ENCODE measurements around the gene PARD3.

Gene PARD3

GRCh38 chr10:34549953-34550352 lies 265.1 kb downstream of the PARD3 start:
- no peak overlapping the region for H2AFZ ChIP-seq (ENCODE audit: low read depth)
- H4K20me1 ChIP-seq (ENCODE audit: insufficient read depth), result no peaks in the 10 kb centered on the region; the same call in 1 of the 2 replicates
- TF ChIP-seq CTCF (conservative IDR thresholded peaks at IDR 0.05; ENCODE audit: low read depth, low read length), result no peak
- H3K27me3 ChIP-seq (ENCODE audit: insufficient read depth, low read depth), result no peaks in the 10 kb centered on the region
- no peaks in the 10 kb centered on the region; the same call in 1 of the 2 replicates for H3K79me2 ChIP-seq (ENCODE audit: insufficient read depth, low read depth)
- no peak overlapping the region for H3K4me3 ChIP-seq (IDR thresholded peaks at IDR 0.05; ENCODE audit: insufficient read depth, low read depth, low read length)
- H3K4me1 ChIP-seq (ENCODE audit: low read depth, poor library complexity, severe bottlenecking), result peaks cover 8% of the 10 kb centered on the region
- H3K36me3 ChIP-seq (ENCODE audit: insufficient read depth), result no peaks in the 10 kb centered on the region
- H3K4me2 ChIP-seq, result no peak overlapping the region
- H3K27ac ChIP-seq, result no peak overlapping the region
- H3K9ac ChIP-seq, result no peak overlapping the region

GRCh38 chr10:34549001-34549400 lies 266.1 kb downstream of the PARD3 start:
- H3K27me3 ChIP-seq (ENCODE audit: insufficient read depth, low read depth), result no peaks in the 10 kb centered on the region
- H3K27ac ChIP-seq, result no peak overlapping the region
- no peak for TF ChIP-seq CTCF (conservative IDR thresholded peaks at IDR 0.05; ENCODE audit: low read depth, low read length)
- no peak overlapping the region for H3K4me3 ChIP-seq (IDR thresholded peaks at IDR 0.05; ENCODE audit: insufficient read depth, low read depth, low read length)
- no peak overlapping the region for H3K9ac ChIP-seq
- no peaks in the 10 kb centered on the region; the same call in 1 of the 2 replicates for H4K20me1 ChIP-seq (ENCODE audit: insufficient read depth)
- H3K36me3 ChIP-seq (ENCODE audit: insufficient read depth), result no peaks in the 10 kb centered on the region
- H3K4me1 ChIP-seq (ENCODE audit: low read depth, poor library complexity, severe bottlenecking), result peaks cover 13% of the 10 kb centered on the region
- no peaks in the 10 kb centered on the region; the same call in 1 of the 2 replicates for H3K79me2 ChIP-seq (ENCODE audit: insufficient read depth, low read depth)
- no peak overlapping the region for H2AFZ ChIP-seq (ENCODE audit: low read depth)
- H3K4me2 ChIP-seq, result no peak overlapping the region

GRCh38 chr10:34548466-34548865 lies 266.6 kb downstream of the PARD3 start:
- H2AFZ ChIP-seq (ENCODE audit: low read depth), result no peak overlapping the region
- H3K27ac ChIP-seq, result no peak overlapping the region
- no peaks in the 10 kb centered on the region; the same call in 1 of the 2 replicates for H4K20me1 ChIP-seq (ENCODE audit: insufficient read depth)
- peaks cover 13% of the 10 kb centered on the region for H3K4me1 ChIP-seq (ENCODE audit: low read depth, poor library complexity, severe bottlenecking)
- H3K4me3 ChIP-seq (IDR thresholded peaks at IDR 0.05; ENCODE audit: insufficient read depth, low read depth, low read length), result no peak overlapping the region
- H3K79me2 ChIP-seq (ENCODE audit: insufficient read depth, low read depth), result no peaks in the 10 kb centered on the region; the same call in 1 of the 2 replicates
- H3K27me3 ChIP-seq (ENCODE audit: insufficient read depth, low read depth), result no peaks in the 10 kb centered on the region
- no peak for TF ChIP-seq CTCF (conservative IDR thresholded peaks at IDR 0.05; ENCODE audit: low read depth, low read length)
- H3K9ac ChIP-seq, result no peak overlapping the region
- no peaks in the 10 kb centered on the region for H3K36me3 ChIP-seq (ENCODE audit: insufficient read depth)
- H3K4me2 ChIP-seq, result no peak overlapping the region

GRCh38 chr10:34547695-34548094 lies 267.4 kb downstream of the PARD3 start:
- H2AFZ ChIP-seq (ENCODE audit: low read depth), result no peak overlapping the region
- H3K9ac ChIP-seq, result no peak overlapping the region
- no peak overlapping the region for H3K4me3 ChIP-seq (IDR thresholded peaks at IDR 0.05; ENCODE audit: insufficient read depth, low read depth, low read length)
- H3K4me2 ChIP-seq, result no peak overlapping the region
- H3K4me1 ChIP-seq (ENCODE audit: low read depth, poor library complexity, severe bottlenecking), result peaks cover 13% of the 10 kb centered on the region
- H3K36me3 ChIP-seq (ENCODE audit: insufficient read depth), result no peaks in the 10 kb centered on the region
- H4K20me1 ChIP-seq (ENCODE audit: insufficient read depth), result no peaks in the 10 kb centered on the region; the same call in 1 of the 2 replicates
- TF ChIP-seq CTCF (conservative IDR thresholded peaks at IDR 0.05; ENCODE audit: low read depth, low read length), result no peak
- H3K27ac ChIP-seq, result no peak overlapping the region
- no peaks in the 10 kb centered on the region for H3K27me3 ChIP-seq (ENCODE audit: insufficient read depth, low read depth)
- H3K79me2 ChIP-seq (ENCODE audit: insufficient read depth, low read depth), result no peaks in the 10 kb centered on the region; the same call in 1 of the 2 replicates

Data from KMS-11 (cell line).